IMR-90 (cell line): ENCODE measurements around the gene RPTOR. TPM values are rescaled to one million over a fixed set of nuclear protein-coding genes. Genes with fewer than 3 reads are reported as not detected.

Experiments used
- ATAC-seq: fragments of 200-7000 bp; cut with Tn5 transposase; 2 replicates; pipeline ENCODE4 v1.9.1; 2020; ENCODE audit warnings: low read depth, mild to moderate bottlenecking, moderate library complexity
- BruUV-seq: library from RNA; stranded (reverse); fragments of 400-500 nt; replicated peaks from 2 replicates; lab custom pipeline; 2021; lab: Mats Ljungman, UMichigan
- CTCF ChIA-PET: fragments of 300-600 bp; formaldehyde crosslinking; extraction: SDS; loops from one replicate; lab custom pipeline; 2021; ENCODE audit warnings: antibody characterized with exemption; lab: Yijun Ruan, JAX
- POLR2A ChIA-PET: fragments of 300-600 bp; sonication (Branson Sonifier 250); formaldehyde crosslinking; loops from one replicate; lab custom pipeline; 2022; ENCODE audit warnings: antibody characterized with exemption; ENCODE audit not compliant: unreplicated experiment; lab: Charles Lee
- DNase-seq: peaks from one replicate; pipeline ENCODE4 v3.0.0; 2013
- H2AFZ ChIP-seq: replicated peaks from 2 replicates; pipeline ENCODE3; 2013; ENCODE audit warnings: low read length, mild to moderate bottlenecking; ENCODE audit not compliant: poor library complexity
- H2AK5ac ChIP-seq: 2 replicates; pipeline ENCODE4 v1.6.1; 2013; ENCODE audit warnings: low read depth, low read length, inconsistent platforms
- H2AK9ac ChIP-seq: replicated peaks from 2 replicates; pipeline ENCODE3; 2013; ENCODE audit warnings: mild to moderate bottlenecking, low read depth, low read length, moderate library complexity; ENCODE audit not compliant: poor library complexity
- H2BK120ac ChIP-seq: 2 replicates; pipeline ENCODE4 v1.6.1; 2013; ENCODE audit warnings: low read depth, low read length, inconsistent platforms
- H2BK15ac ChIP-seq: 3 replicates; pipeline ENCODE4 v1.6.1; 2013; ENCODE audit warnings: low read depth, low read length, inconsistent platforms
- H2BK20ac ChIP-seq: 2 replicates; pipeline ENCODE4 v1.6.1; 2013; ENCODE audit warnings: low read depth, mild to moderate bottlenecking, inconsistent platforms, low read length, moderate library complexity
- H2BK5ac ChIP-seq: 2 replicates; pipeline ENCODE4 v1.6.1; 2013; ENCODE audit warnings: mild to moderate bottlenecking, low read depth, low read length, inconsistent platforms; ENCODE audit not compliant: poor library complexity, severe bottlenecking
- H3K14ac ChIP-seq: replicated peaks from 2 replicates; pipeline ENCODE4 v1.6.1; 2013; ENCODE audit warnings: low read depth, low read length, inconsistent platforms
- H3K18ac ChIP-seq: 2 replicates; pipeline ENCODE4 v1.6.1; 2013; ENCODE audit warnings: low read depth, low read length, control low read depth
- H3K23ac ChIP-seq: 2 replicates; pipeline ENCODE4 v1.6.1; 2013; ENCODE audit warnings: low read depth, low read length, inconsistent platforms
- H3K27ac ChIP-seq: 2 replicates; pipeline ENCODE4 v1.5.1; 2013; ENCODE audit warnings: mild to moderate bottlenecking, control low read depth, low read length; ENCODE audit not compliant: insufficient read depth
- H3K27me3 ChIP-seq: 2 replicates; pipeline ENCODE4 v1.6.1; 2013; ENCODE audit warnings: low read length; ENCODE audit not compliant: control insufficient read depth, insufficient read depth
- H3K36me3 ChIP-seq: 2 replicates; pipeline ENCODE4 v1.6.1; 2013; ENCODE audit warnings: low read length, mixed read lengths; ENCODE audit not compliant: control insufficient read depth, insufficient read depth
- H3K4ac ChIP-seq: 2 replicates; pipeline ENCODE4 v1.6.1; 2013; ENCODE audit warnings: low read depth, low read length, inconsistent platforms
- H3K4me1 ChIP-seq: 2 replicates; pipeline ENCODE4 v1.6.1; 2013; ENCODE audit warnings: low read length, mixed read lengths; ENCODE audit not compliant: control insufficient read depth, insufficient read depth
- H3K4me2 ChIP-seq: 2 replicates; pipeline ENCODE4 v1.6.1; 2013; ENCODE audit warnings: low read depth, mild to moderate bottlenecking, control low read depth, low read length, moderate library complexity
- H3K4me3 ChIP-seq: 2 replicates; pipeline ENCODE4 v1.5.1; 2013; ENCODE audit warnings: low read depth, mild to moderate bottlenecking, control low read depth, low read length, moderate library complexity; ENCODE audit not compliant: insufficient read depth
- H3K56ac ChIP-seq: 2 replicates; pipeline ENCODE4 v1.6.1; 2013; ENCODE audit warnings: low read length, inconsistent platforms; ENCODE audit not compliant: insufficient read depth; ENCODE audit errors: extremely low read depth
- H3K79me1 ChIP-seq, 2 experiments: 2 replicates each; pipeline ENCODE4 v1.6.1; 2013; ENCODE audit warnings: low read length in 2 of 2, inconsistent platforms in 1 of 2, low read depth in 1 of 2
- H3K9ac ChIP-seq: 2 replicates; pipeline ENCODE4 v1.6.1; 2013; ENCODE audit warnings: low read depth, low read length, control low read depth
- H3K9me1 ChIP-seq: 2 replicates; pipeline ENCODE4 v1.6.1; 2013; ENCODE audit warnings: low read length, inconsistent platforms; ENCODE audit not compliant: insufficient read depth
- H3K9me3 ChIP-seq: 2 replicates; pipeline ENCODE4 v1.6.1; 2013; ENCODE audit warnings: low read length; ENCODE audit not compliant: control insufficient read depth, insufficient read depth
- H4K20me1 ChIP-seq: 2 replicates; pipeline ENCODE4 v1.6.1; 2013; ENCODE audit warnings: low read length, inconsistent platforms; ENCODE audit not compliant: insufficient read depth
- H4K5ac ChIP-seq: 2 replicates; pipeline ENCODE4 v1.6.1; 2013; ENCODE audit warnings: mild to moderate bottlenecking, low read depth, low read length, control low read depth
- H4K8ac ChIP-seq, 2 experiments: 2 replicates each; pipeline ENCODE4 v1.6.1; 2013; ENCODE audit warnings: low read depth in 2 of 2, low read length in 2 of 2, control low read depth in 1 of 2, inconsistent platforms in 1 of 2
- H4K91ac ChIP-seq: 2 replicates; pipeline ENCODE4 v1.6.1; 2013; ENCODE audit warnings: low read depth, low read length, inconsistent platforms; ENCODE audit not compliant: insufficient read depth
- MXI1 ChIP-seq: IDR thresholded peaks from 2 replicates; pipeline ENCODE4 v1.6.1; 2012; ENCODE audit warnings: low read depth, mild to moderate bottlenecking, low read length, moderate library complexity, borderline replicate concordance
- WGBS, 2 experiments: methylation state at CpG; one replicate each; pipeline versions ENCODE4 v1.1.5 to v1.1.7; 2013; ENCODE audit warnings: missing lambda C conversion rate in 2 of 2; ENCODE audit not compliant: insufficient read length in 1 of 2; ENCODE audit errors: extremely low coverage in 2 of 2; 5-methylcytosine and 5-hydroxymethylcytosine counted together
- dilution Hi-C: fragments of 300-500 bp; cut with HindIII; formaldehyde crosslinking; loops from one replicate; pipeline ENCODE4 v1.14.3; 2018; ENCODE audit warnings: low sequenced_read_pairs; ENCODE audit not compliant: unreplicated experiment
- in situ Hi-C: fragments of 300-500 bp; cut with MboI; formaldehyde crosslinking; loops from 3 replicates; pipeline ENCODE4 v1.14.3; 2019; ENCODE audit warnings: low sequenced_read_pairs, inconsistent platforms, mixed read lengths
- intact Hi-C: fragments of 100-400 bp; cut with micrococcal nuclease; formaldehyde crosslinking; loops from 2 replicates; pipeline ENCODE4 v1.10.0; 2022
- polyA plus RNA-seq, 3 experiments: library from polyadenylated mRNA; depleted of rRNA; stranded (reverse); fragments of >200 nt; gene quantifications; 2 replicates each; pipeline ENCODE4 v1.2.3, GENCODE V29; 2012; ENCODE audit warnings: low replicate concordance in 1 of 3
- total RNA-seq: library from RNA; depleted of rRNA; stranded (reverse); fragments of >200 nt; gene quantifications from 2 replicates; pipeline ENCODE4 v1.2.3, GENCODE V29; 2012

The RPTOR gene
- total and polyA plus RNA-seq, 2 of the 4 experiments (the other 2 are of a cell fraction) = 10.8 to 14.7 TPM

GRCh38 chr17:80657561-80657960 lies 112.9 kb downstream of the RPTOR start:
- H3K27ac ChIP-seq = no peak overlapping the region
- H4K20me1 ChIP-seq = no peaks in the 10 kb centered on the region
- ATAC-seq (no peak), DNase-seq (no peak)
- no peak overlapping the region for H3K4me3 ChIP-seq
- no peak for TF ChIP-seq MXI1
- H2AK5ac ChIP-seq = no peak overlapping the region
- peaks cover 6% of the 10 kb centered on the region for H3K9me3 ChIP-seq
- ChIA-PET POLR2A (no interaction called here), CTCF (no interaction called here)
- no peak overlapping the region for H3K4ac ChIP-seq
- H2AFZ ChIP-seq = no peak overlapping the region
- no peak overlapping the region for H4K8ac ChIP-seq
- no peak overlapping the region for H4K91ac ChIP-seq
- H3K14ac ChIP-seq = no peak overlapping the region
- no peak overlapping the region for H2BK20ac ChIP-seq
- no peak overlapping the region for H3K9ac ChIP-seq
- H3K18ac ChIP-seq = no peak overlapping the region
- H4K5ac ChIP-seq = no peak overlapping the region
- dilution Hi-C loops (no loop called here), intact Hi-C loops (no loop called here), in situ Hi-C loops (no loop called here)
- no peaks in the 10 kb centered on the region for H3K36me3 ChIP-seq
- no peak overlapping the region for H3K23ac ChIP-seq
- no peak overlapping the region for H2AK9ac ChIP-seq
- no CpG with 5 or more reads among the region's 1 CpG for WGBS, 2 experiments
- BruUV-seq = no TSS peak
- no peak overlapping the region for H2BK15ac ChIP-seq
- no peak overlapping the region for H3K4me2 ChIP-seq
- no peak overlapping the region for H2BK120ac ChIP-seq
- peaks cover 40 to 62% of the 10 kb centered on the region in 2 experiments for H3K79me1 ChIP-seq
- H3K4me1 ChIP-seq = no peaks in the 10 kb centered on the region
- H3K9me1 ChIP-seq = 0 out of 2 replicates have a peak, but pooled peaks cover 5% of the 10 kb centered on the region
- H3K27me3 ChIP-seq = no peaks in the 10 kb centered on the region
- no peak overlapping the region for H2BK5ac ChIP-seq
- H3K56ac ChIP-seq = no peak overlapping the region
